ENCODE data around the gene CACYBP.

Gene CACYBP

GRCh38 chr1:174965362-174966007 is 34.3 kb upstream of the CACYBP start:
- no peak for DNase-seq (ENCODE audit: low read depth)
- no peak overlapping the region for H3K4me3 ChIP-seq (ENCODE audit: low read depth, low read length)
- TF ChIP-seq CTCF (IDR thresholded peaks at IDR 0.05; ENCODE audit: insufficient read depth, low read depth, low read length, missing control alignments): no peak

DNA sequence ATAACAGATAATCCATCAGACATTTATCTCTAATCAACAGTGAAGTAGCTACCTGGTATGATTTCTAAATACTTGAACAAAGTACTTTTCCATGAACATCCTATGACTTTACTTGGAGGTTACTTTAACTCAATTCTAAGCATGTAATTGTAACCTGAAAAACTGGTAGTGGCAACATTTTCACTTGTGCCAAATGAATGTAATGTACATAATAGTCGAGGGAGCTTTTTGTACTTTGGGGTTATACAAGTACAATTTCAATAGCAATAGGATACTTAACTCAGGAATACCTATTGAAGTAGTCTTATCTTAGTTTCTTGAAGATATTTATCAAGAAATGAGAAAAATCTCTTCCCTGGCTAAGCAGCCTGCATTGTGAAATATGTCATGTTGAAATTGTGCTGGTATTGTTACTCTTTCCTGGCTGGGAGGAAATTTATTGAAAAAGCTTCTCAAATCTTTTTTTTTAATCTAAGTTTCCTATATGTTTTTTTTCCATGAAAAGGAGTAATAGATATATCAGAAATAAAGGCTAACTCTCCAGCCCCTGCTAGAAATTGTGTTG is 33.7 kb upstream of the CACYBP start:
- DNase-seq (ENCODE audit: low read depth): no peak
- H3K4me3 ChIP-seq (ENCODE audit: low read depth, low read length): no peak overlapping the region
- TF ChIP-seq CTCF (IDR thresholded peaks at IDR 0.05; ENCODE audit: insufficient read depth, low read depth, low read length, missing control alignments): no peak

DNA sequence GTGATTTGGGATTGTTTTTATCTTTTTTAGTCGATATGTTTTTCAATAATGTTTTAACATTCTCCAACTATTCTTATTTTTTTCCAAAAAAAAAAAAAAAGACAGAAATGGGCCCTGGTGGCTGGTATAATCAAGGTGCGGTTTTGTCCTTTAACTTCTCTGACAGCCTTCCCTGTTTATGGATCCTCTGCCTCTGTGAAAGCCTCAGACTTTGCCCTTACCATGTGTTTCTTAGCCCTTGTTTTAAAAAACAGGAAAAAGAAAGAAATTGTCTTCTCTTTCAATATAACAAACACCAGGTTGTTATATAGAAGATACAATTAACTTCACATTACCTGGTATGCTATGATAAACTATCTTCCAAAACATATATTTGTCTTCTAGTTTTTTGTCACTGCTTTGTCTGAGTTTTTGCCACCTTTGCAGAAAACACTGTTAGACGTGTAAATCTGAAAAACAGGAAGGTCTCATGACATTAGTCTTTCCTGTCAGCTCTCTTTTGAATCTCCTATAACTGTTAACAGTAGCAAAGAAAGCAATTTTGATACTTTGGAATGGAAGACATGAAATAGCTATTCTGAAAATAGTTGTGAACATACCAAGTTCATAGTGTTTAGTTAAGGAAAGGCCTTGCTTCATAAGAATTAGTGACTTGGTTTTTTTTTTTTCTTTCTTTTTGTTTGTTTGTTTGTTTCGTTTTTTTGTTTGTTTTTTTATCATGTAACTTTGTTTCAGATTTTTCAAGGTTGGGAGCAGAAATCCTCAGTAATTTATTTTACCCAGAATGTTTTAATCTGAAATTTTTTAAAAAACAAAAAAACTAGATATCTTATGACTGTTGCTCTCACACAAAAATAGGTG is 31.7 kb upstream of the CACYBP start:
- no peak for TF ChIP-seq CTCF (IDR thresholded peaks at IDR 0.05; ENCODE audit: insufficient read depth, low read depth, low read length, missing control alignments)
- DNase-seq (ENCODE audit: low read depth): no peak
- H3K4me3 ChIP-seq (ENCODE audit: low read depth, low read length): peak overlapping the region; percentile 13; the same call in 1 of the 2 replicates

- H3K4me3 ChIP-seq (ENCODE audit: low read depth, low read length): peak overlapping the region; percentile 5; the same call in 1 of the 2 replicates
- TF ChIP-seq CTCF (IDR thresholded peaks at IDR 0.05; ENCODE audit: insufficient read depth, low read depth, low read length, missing control alignments): no peak
- peak; percentile 87 for DNase-seq (ENCODE audit: low read depth)
Observed at GRCh38 chr1:174968750-174969244, 30.9 kb upstream of the CACYBP start.

GRCh38 chr1:174969977-174970376 is 29.8 kb upstream of the CACYBP start:
- no peak overlapping the region for H3K4me3 ChIP-seq (ENCODE audit: low read depth, low read length)
- peak; percentile 70 for DNase-seq (ENCODE audit: low read depth)
- no peak for TF ChIP-seq CTCF (IDR thresholded peaks at IDR 0.05; ENCODE audit: insufficient read depth, low read depth, low read length, missing control alignments)

DNA sequence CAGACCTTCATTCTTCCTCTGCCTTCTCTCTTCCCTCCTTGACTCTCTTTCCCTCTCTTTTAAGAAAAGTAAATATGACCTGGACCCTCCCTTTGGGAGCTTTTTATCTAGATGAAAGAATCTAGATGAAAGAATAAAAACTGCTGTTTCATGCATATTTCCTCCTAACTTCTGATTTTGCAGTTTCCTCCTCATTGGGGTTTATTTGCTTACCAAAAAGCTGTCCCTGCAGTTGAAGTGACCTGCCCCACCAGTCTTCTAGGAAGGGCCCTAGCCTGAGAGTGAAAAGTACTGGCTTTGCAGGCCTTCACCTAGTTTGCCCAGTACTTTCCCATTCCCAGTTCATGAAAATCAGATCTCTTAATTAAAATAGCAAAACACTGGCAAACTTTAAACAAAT is 28.3 kb upstream of the CACYBP start:
- no peak for DNase-seq (ENCODE audit: low read depth)
- no peak for TF ChIP-seq CTCF (IDR thresholded peaks at IDR 0.05; ENCODE audit: insufficient read depth, low read depth, low read length, missing control alignments)
- no peak overlapping the region for H3K4me3 ChIP-seq (ENCODE audit: low read depth, low read length)
